HFFc6 (cell line): ENCODE data around the gene USP9Y. TPM values are rescaled to one million over a fixed set of nuclear protein-coding genes. Genes with fewer than 3 reads are reported as not detected.
A peak's percentile ranks its signal among the peaks of the same experiment; 100 is the strongest.
"Not testable (repeated sequence)": the region's sequence is repeated elsewhere in the genome, so short reads cannot be mapped to it uniquely, and the experiment has no call there.

Experiments used
- DNase-seq: peaks from one replicate; pipeline ENCODE4 v3.0.0-alpha.2; 2018
- H3K27ac Mint-ChIP-seq: 2 replicates; pipeline ENCODE4 v1.8.0; 2020; ENCODE audit warnings: mild to moderate bottlenecking, mixed read lengths
- H3K27me3 Mint-ChIP-seq: 2 replicates; pipeline ENCODE4 v1.8.0; 2021; ENCODE audit warnings: mild to moderate bottlenecking, moderate library complexity, mixed read lengths; ENCODE audit not compliant: insufficient read depth
- H3K36me3 Mint-ChIP-seq: 2 replicates; pipeline ENCODE4 v1.8.0; 2021; ENCODE audit warnings: low read depth, mixed read lengths
- H3K4me1 Mint-ChIP-seq: 2 replicates; pipeline ENCODE4 v1.8.0; 2020; ENCODE audit warnings: low read depth, mixed read lengths
- H3K4me3 Mint-ChIP-seq: 2 replicates; pipeline ENCODE4 v1.8.0; 2020; ENCODE audit warnings: mild to moderate bottlenecking, moderate library complexity, mixed read lengths
- H3K9me3 Mint-ChIP-seq: 2 replicates; pipeline ENCODE4 v1.8.0; 2020; ENCODE audit warnings: mild to moderate bottlenecking, mixed read lengths
- long read RNA-seq: library from polyadenylated mRNA; unstranded; transcript quantifications from one replicate; pipeline ENCODE4 v2.0.0, GENCODE V29; 2019
- total RNA-seq, 6 experiments: library from RNA; stranded (reverse); fragmentation: NEBNext Ultra II Directional; extraction: Animal tissue kit (Norgen Biotek cat#: 25700); gene quantifications; 2 replicates in 1 of 6; 3 replicates in 5 of 6; pipeline ENCODE4 v1.2.3, GENCODE V29; 2021
- TF ChIP-seq, protein P1 (sequence below): fragments of 200-600 bp; sonication (generic); IDR thresholded peaks from 2 replicates; pipeline ENCODE4 v1.5.0; 2021; ENCODE audit warnings: antibody characterized with exemption, mild to moderate bottlenecking

Gene USP9Y, protein sequence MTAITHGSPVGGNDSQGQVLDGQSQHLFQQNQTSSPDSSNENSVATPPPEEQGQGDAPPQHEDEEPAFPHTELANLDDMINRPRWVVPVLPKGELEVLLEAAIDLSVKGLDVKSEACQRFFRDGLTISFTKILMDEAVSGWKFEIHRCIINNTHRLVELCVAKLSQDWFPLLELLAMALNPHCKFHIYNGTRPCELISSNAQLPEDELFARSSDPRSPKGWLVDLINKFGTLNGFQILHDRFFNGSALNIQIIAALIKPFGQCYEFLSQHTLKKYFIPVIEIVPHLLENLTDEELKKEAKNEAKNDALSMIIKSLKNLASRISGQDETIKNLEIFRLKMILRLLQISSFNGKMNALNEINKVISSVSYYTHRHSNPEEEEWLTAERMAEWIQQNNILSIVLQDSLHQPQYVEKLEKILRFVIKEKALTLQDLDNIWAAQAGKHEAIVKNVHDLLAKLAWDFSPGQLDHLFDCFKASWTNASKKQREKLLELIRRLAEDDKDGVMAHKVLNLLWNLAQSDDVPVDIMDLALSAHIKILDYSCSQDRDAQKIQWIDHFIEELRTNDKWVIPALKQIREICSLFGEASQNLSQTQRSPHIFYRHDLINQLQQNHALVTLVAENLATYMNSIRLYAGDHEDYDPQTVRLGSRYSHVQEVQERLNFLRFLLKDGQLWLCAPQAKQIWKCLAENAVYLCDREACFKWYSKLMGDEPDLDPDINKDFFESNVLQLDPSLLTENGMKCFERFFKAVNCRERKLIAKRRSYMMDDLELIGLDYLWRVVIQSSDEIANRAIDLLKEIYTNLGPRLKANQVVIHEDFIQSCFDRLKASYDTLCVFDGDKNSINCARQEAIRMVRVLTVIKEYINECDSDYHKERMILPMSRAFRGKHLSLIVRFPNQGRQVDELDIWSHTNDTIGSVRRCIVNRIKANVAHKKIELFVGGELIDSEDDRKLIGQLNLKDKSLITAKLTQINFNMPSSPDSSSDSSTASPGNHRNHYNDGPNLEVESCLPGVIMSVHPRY (N-terminal part only)
- total RNA-seq: 10 to 100 TPM; 16.7 to 21.1 (median 17.4) TPM
- long read RNA-seq, partial matches to known transcripts: 6 of 15 reads
- long read RNA-seq, other reads (novel, unspliced or antisense): 9 of 15 reads

DNA sequence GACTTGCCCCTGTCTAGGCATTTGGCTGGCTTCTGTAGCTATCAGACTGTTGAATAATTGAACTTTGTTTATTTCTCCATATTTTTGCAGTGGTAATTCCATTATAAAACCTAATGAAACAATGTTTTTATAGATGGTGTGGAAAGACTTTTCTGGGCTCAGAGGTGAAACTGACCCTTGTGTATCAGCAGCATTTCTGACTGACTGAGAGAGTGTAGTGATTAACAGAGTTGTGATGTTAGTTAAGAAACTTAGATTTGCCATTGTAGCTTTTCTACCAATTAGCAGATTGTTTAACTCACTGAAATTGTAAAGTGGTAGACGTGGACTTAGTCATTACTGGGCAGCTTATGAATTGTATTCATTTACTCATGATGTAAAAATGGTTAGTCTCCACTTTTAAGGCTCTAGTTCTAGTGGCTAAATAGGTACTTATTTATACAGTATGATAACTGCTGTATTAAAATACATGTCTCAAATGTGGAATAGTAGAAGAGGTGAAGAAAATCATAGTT lies at the start of gene USP9Y:
TSS of gene USP9Y (plus strand) at position 51 of the 515 bp plus-strand sequence. CDS start 8,217 bp downstream, outside the sequence.
- Mint-ChIP-seq H3K27me3 (peaks cover 2% of the 10 kb centered on the region; the same call in 1 of the 2 replicates), H3K27ac (peak within 1 kb of the TSS; percentile 79), H3K9me3 (peaks cover 5% of the 10 kb centered on the region), H3K36me3 (peaks cover 30% of the 10 kb centered on the region), H3K4me1 (peaks cover 67% of the 10 kb centered on the region), H3K4me3 (peak within 1 kb of the TSS; percentile 67)
- TF ChIP-seq, protein P1, sequence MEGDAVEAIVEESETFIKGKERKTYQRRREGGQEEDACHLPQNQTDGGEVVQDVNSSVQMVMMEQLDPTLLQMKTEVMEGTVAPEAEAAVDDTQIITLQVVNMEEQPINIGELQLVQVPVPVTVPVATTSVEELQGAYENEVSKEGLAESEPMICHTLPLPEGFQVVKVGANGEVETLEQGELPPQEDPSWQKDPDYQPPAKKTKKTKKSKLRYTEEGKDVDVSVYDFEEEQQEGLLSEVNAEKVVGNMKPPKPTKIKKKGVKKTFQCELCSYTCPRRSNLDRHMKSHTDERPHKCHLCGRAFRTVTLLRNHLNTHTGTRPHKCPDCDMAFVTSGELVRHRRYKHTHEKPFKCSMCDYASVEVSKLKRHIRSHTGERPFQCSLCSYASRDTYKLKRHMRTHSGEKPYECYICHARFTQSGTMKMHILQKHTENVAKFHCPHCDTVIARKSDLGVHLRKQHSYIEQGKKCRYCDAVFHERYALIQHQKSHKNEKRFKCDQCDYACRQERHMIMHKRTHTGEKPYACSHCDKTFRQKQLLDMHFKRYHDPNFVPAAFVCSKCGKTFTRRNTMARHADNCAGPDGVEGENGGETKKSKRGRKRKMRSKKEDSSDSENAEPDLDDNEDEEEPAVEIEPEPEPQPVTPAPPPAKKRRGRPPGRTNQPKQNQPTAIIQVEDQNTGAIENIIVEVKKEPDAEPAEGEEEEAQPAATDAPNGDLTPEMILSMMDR: no peak
- DNase-seq: peak; percentile 37

DNA sequence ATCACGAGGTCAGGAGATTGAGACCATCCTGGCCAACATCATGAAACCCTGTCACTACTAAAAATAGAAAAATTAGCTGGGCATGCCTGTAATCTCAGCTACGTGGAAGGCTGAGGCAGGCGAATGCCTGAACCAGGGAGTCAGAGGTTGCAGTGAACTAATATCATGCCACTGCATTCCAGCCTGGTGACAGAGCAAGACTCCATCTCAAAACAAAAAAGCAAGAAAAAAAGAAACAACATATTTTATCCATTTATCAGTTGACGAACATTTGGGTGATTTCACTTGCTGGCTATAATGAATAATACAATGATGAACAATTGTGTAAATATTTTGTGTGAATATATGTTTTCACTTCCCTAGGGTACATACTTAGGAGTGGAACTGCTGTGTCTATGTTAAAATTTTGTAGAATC lies 49.4 kb upstream of the USP9Y start:
- peak; percentile 89 for DNase-seq
- peak overlapping the region; percentile 53; the same call in 1 of the 2 replicates for H3K4me3 Mint-ChIP-seq
- peaks cover 28% of the 10 kb centered on the region for H3K4me1 Mint-ChIP-seq
- no peaks in the 10 kb centered on the region; the same call in 1 of the 2 replicates for H3K9me3 Mint-ChIP-seq
- no peaks in the 10 kb centered on the region; the same call in 1 of the 2 replicates for H3K36me3 Mint-ChIP-seq
- H3K27me3 Mint-ChIP-seq: no peaks in the 10 kb centered on the region; the same call in 1 of the 2 replicates
- peak overlapping the region; percentile 96 for H3K27ac Mint-ChIP-seq
- TF ChIP-seq, protein P1: no peak

- H3K9me3 Mint-ChIP-seq: no peaks in the 10 kb centered on the region
- peak; percentile 32 for DNase-seq
- TF ChIP-seq, protein P1: no peak
Measured at GRCh38 chrY:12661745-12662681, 39.0 kb upstream of the USP9Y start.

DNA sequence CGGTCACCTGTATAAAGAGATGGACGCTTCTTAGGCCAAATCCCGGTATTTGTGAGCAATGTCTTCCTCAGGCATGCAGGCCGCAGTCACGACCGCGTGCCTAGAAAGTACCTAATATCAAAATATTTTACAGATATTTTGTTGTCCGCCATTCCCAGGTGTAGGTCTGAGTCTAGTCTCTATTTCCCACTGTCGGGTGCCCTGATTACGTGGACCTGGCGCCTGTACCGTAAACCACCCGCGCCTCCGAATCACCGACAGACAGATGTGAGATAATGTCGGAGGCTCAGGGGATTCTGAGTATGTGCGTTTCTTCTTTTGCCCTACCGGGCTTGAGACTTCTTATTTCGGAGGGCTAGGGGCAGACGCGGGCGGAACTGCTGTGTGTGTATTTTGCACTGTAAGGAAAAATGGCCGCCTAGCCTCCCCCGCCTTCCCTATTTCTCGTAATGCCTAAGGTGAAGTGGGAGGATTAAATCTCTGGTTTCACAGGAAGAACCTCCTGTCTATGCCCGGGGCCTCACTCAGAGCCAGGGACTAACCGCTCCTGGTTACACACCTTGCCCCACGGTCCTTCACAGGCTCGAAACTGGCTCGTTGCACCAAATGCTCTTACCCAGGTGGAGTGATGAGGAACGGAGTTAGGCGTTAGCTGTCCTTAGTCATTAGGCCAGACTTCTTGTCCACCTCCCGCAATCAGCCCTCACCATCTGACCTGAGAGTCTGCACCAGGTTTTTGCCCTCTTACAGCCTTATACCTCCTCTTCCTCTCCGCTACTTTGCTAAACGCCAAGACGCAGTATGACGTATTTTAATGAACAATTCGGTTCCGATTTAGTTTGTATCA lies 38.1 kb upstream of the USP9Y start:
- Mint-ChIP-seq H3K4me3 (peak overlapping the region; percentile 99), H3K4me1 (peaks cover 28% of the 10 kb centered on the region), H3K9me3 (no peaks in the 10 kb centered on the region), H3K27me3 (peaks cover 2% of the 10 kb centered on the region; the same call in 1 of the 2 replicates), H3K36me3 (peaks cover 28% of the 10 kb centered on the region), H3K27ac (peak overlapping the region; percentile 97)
- TF ChIP-seq, protein P1: no peak
- peak; percentile 16 for DNase-seq

More at GRCh38 chrY:12661745-12662681, 39.0 kb upstream of the USP9Y start:
- H3K4me1 Mint-ChIP-seq: peaks cover 23% of the 10 kb centered on the region
- H3K4me3 Mint-ChIP-seq: peak overlapping the region; percentile 99
- H3K27ac Mint-ChIP-seq: peak overlapping the region; percentile 97
- H3K27me3 Mint-ChIP-seq: peaks cover 2% of the 10 kb centered on the region; the same call in 1 of the 2 replicates
- H3K36me3 Mint-ChIP-seq: peaks cover 28% of the 10 kb centered on the region

- peak overlapping the region; percentile 99 for H3K4me3 Mint-ChIP-seq
- not testable (repeated sequence) for H3K9me3 Mint-ChIP-seq, H3K27me3 Mint-ChIP-seq, DNase-seq
- H3K27ac Mint-ChIP-seq: peak overlapping the region; percentile 97
- H3K4me1 Mint-ChIP-seq: peaks cover 28% of the 10 kb centered on the region
- H3K36me3 Mint-ChIP-seq: peaks cover 28% of the 10 kb centered on the region
Measured at GRCh38 chrY:12663845-12664244, 37.2 kb upstream of the USP9Y start.
